ENCODE measurements around the gene NEU2. TPM values are rescaled to one million over a fixed set of nuclear protein-coding genes. Genes with fewer than 3 reads are reported as not detected.

The NEU2 gene
- polyA plus RNA-seq, 2 of the 4 experiments (the other 2 are of a cell fraction), result not detected

DNA sequence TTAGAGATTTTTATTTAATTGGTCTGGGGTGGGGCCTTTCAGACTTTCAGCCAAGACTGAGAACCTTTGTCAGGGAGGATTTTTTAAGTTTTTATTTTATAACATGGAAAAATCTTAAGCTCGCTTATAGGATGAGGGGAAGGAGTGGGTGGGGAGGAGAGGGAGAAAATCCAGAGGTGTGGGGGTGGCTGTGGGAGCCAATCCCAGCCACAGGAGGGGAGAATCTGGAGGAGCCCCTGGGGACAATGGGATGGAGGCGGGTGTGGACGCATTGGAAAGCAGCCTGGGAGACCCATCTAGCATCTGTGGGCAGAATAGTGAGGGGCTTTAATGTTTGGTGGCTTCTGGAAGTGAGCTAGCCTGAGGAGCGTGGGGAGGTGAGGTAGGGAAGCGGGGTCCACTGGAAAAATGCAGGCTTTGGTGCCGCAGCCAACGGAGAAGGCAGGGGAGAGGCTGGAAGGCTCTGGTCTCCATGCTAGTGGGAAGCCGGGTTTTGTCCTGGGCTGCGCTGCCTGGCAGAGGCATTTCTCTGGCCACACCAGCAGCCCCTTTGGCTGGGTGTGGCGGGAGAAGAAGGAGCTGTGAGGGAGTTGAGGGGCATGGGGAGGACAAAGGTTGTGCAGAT lies 16.2 kb downstream of the NEU2 start:
- H3K27ac ChIP-seq, result no peak overlapping the region
- FAIRE-seq (no peak), DNase-seq (ENCODE audit: low read depth in 1 of 2, low spot score in 1 of 2) (no peak), ATAC-seq (no peak)
- ChIA-PET CTCF (interaction anchor here (0.6 to 7.0 kb wide), 3 partner anchors 20 to 370 kb away, joined by 3 to 64 read pairs (median 12); no protein-coding TSS in a partner anchor), POLR2A (no interaction called here)
- TF ChIP-seq RAD21 (conservative IDR thresholded peaks at IDR 0.05 in 1 of 2, IDR thresholded peaks at IDR 0.05 in 1 of 2) (no peak), FOSB (CRISPR knock-in tag; IDR thresholded peaks at IDR 0.05) (no peak), ZSCAN20 (CRISPR knock-in tag; IDR thresholded peaks at IDR 0.05) (no peak), RARB (CRISPR knock-in tag; IDR thresholded peaks at IDR 0.05) (no peak), BHLHE40 (IDR thresholded peaks at IDR 0.05; ENCODE audit: low read depth, low read length) (no peak), POLR2AphosphoS2 (conservative IDR thresholded peaks at IDR 0.05; ENCODE audit: low read length) (no peak), NPAS2 (CRISPR knock-in tag; IDR thresholded peaks at IDR 0.05; ENCODE audit: borderline replicate concordance) (no peak), SREBF2 (IDR thresholded peaks at IDR 0.05) (no peak), KDM1A (IDR thresholded peaks at IDR 0.05; ENCODE audit: low read depth) (no peak), ZFP36 (IDR thresholded peaks at IDR 0.05; ENCODE audit: borderline replicate concordance, partially characterized antibody) (no peak), KDM5A (IDR thresholded peaks at IDR 0.05) (no peak), POLR2A (IDR thresholded peaks at IDR 0.05; ENCODE audit: low read length) (no peak), CHD2 (IDR thresholded peaks at IDR 0.05; ENCODE audit: low read length, partially characterized antibody) (no peak)
- TF ChIP-seq, protein P1, sequence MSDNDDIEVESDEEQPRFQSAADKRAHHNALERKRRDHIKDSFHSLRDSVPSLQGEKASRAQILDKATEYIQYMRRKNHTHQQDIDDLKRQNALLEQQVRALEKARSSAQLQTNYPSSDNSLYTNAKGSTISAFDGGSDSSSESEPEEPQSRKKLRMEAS (IDR thresholded peaks at IDR 0.05), result no peak
- TF ChIP-seq, protein P2, sequence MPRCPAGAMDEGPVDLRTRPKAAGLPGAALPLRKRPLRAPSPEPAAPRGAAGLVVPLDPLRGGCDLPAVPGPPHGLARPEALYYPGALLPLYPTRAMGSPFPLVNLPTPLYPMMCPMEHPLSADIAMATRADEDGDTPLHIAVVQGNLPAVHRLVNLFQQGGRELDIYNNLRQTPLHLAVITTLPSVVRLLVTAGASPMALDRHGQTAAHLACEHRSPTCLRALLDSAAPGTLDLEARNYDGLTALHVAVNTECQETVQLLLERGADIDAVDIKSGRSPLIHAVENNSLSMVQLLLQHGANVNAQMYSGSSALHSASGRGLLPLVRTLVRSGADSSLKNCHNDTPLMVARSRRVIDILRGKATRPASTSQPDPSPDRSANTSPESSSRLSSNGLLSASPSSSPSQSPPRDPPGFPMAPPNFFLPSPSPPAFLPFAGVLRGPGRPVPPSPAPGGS (IDR thresholded peaks at IDR 0.05), result no peak
- TF ChIP-seq, protein P3, sequence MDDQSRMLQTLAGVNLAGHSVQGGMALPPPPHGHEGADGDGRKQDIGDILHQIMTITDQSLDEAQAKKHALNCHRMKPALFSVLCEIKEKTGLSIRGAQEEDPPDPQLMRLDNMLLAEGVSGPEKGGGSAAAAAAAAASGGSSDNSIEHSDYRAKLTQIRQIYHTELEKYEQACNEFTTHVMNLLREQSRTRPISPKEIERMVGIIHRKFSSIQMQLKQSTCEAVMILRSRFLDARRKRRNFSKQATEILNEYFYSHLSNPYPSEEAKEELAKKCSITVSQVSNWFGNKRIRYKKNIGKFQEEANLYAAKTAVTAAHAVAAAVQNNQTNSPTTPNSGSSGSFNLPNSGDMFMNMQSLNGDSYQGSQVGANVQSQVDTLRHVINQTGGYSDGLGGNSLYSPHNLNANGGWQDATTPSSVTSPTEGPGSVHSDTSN (IDR thresholded peaks at IDR 0.05), result no peak
- H3K4me2 ChIP-seq, result no peak overlapping the region
- H3K4me1 ChIP-seq, result 0 out of 3 replicates have a peak, but pooled peaks cover 6% of the 10 kb centered on the region
- H3K4me3 ChIP-seq, result no peak overlapping the region
- H3K9me3 ChIP-seq, result no peaks in the 10 kb centered on the region
- WGBS (ENCODE audit: missing lambda C conversion rate), result 78% methylated on average over 10 of the region's 10 CpGs

DNA sequence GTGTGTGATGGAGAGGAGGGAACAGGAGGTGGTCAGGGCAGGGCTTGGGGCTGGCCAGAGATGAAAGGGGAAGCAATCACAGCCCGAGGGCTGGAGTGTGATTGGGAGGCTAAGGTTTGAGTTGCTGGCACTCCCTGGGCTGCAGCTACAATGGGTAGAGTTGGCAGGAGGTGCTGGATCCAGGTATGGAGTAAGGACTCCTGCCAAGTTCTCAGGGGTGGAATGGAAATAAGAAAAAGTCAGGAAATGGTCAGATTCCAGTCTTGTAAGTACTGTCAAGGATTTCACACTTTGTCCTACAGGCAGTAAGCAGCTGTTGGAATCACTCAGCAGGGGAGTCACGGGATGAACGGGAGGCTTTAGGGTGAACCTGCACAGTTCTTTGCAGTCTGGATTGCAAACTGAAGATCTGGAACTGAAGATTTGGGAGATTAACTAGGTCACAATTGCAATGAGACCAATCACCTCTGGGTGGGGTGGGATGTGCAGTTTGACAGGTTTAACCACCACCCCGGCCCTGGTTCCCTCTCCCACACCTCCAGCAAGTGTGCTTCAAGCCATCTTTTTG lies 16.8 kb downstream of the NEU2 start:
- FAIRE-seq, result no peak
- TF ChIP-seq TFCP2L1 (CRISPR knock-in tag; IDR thresholded peaks at IDR 0.05) (no peak), HOXA7 (CRISPR knock-in tag; IDR thresholded peaks at IDR 0.05) (no peak), MYC (IDR thresholded peaks at IDR 0.05; ENCODE audit: borderline replicate concordance, low read length) (no peak), EHF (CRISPR knock-in tag; IDR thresholded peaks at IDR 0.05) (no peak), GATA3 (IDR thresholded peaks at IDR 0.05; ENCODE audit: borderline replicate concordance) (no peak)
- POLR2A ChIA-PET, result no interaction called here
- H3K4me3 ChIP-seq, result no peak overlapping the region
- ATAC-seq, result no peak
- H3K9me3 ChIP-seq, result no peaks in the 10 kb centered on the region
- DNase-seq (ENCODE audit: low read depth in 1 of 2, low spot score in 1 of 2), result no peak
- H3K4me2 ChIP-seq, result no peak overlapping the region
- 0 out of 3 replicates have a peak, but pooled peaks cover 11% of the 10 kb centered on the region for H3K4me1 ChIP-seq
- CTCF ChIA-PET, result interaction anchor here (1.0 to 7.0 kb wide), 3 partner anchors 18 to 70 kb away, joined by 3 to 64 read pairs (median 12); no protein-coding TSS in a partner anchor
- H3K27ac ChIP-seq, result no peak overlapping the region
- WGBS (ENCODE audit: missing lambda C conversion rate), result 54% methylated on average over 4 of the region's 4 CpGs

Measured in A549 (cell line).